A673 (cell line): ENCODE measurements around the gene GRAMD2B.

Experiments
- EZH2 ChIP-seq: fragments of 200-600 bp; sonication (generic); IDR thresholded peaks from 2 replicates; pipeline ENCODE4 v1.6.1; 2017; ENCODE audit warnings: borderline replicate concordance, low read depth, mild to moderate bottlenecking, mixed read lengths, antibody characterized with exemption, low read length; ENCODE audit not compliant: poor library complexity, severe bottlenecking
- TF ChIP-seq, protein P1 (sequence below): fragments of 300-800, 200-600 bp; sonication (generic); conservative IDR thresholded peaks from 2 replicates; pipeline ENCODE4 v1.5.1; 2017; ENCODE audit warnings: low read depth, mild to moderate bottlenecking, antibody characterized with exemption, low read length, moderate library complexity, mixed read lengths

DNA sequence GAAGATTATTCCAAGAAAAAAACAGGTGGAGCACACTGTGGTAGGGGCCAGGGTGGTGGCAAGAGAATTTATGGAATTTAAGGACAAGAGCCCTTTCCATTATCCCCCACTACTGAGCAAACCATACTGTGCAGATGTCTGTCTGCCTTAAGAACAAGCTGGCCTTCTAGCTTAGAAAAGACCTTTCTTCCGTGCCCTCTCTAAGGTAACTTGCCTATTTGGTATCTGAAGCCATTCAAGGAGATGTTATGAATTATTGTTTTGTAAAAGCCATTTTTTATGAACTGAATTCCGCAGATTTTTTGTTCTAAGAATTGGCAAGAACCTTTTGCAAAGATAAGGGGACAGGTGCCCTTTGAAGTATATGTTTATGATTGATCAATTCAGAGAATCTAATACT, 20.9 kb downstream of the GRAMD2B start:
- TF ChIP-seq EZH2, result no peak
- TF ChIP-seq, protein P1, sequence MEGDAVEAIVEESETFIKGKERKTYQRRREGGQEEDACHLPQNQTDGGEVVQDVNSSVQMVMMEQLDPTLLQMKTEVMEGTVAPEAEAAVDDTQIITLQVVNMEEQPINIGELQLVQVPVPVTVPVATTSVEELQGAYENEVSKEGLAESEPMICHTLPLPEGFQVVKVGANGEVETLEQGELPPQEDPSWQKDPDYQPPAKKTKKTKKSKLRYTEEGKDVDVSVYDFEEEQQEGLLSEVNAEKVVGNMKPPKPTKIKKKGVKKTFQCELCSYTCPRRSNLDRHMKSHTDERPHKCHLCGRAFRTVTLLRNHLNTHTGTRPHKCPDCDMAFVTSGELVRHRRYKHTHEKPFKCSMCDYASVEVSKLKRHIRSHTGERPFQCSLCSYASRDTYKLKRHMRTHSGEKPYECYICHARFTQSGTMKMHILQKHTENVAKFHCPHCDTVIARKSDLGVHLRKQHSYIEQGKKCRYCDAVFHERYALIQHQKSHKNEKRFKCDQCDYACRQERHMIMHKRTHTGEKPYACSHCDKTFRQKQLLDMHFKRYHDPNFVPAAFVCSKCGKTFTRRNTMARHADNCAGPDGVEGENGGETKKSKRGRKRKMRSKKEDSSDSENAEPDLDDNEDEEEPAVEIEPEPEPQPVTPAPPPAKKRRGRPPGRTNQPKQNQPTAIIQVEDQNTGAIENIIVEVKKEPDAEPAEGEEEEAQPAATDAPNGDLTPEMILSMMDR, result no peak
